ENCODE results near the gene NPFFR1. TPM values are rescaled to one million over a fixed set of nuclear protein-coding genes. Genes with fewer than 3 reads are reported as not detected.

The NPFFR1 gene, protein sequence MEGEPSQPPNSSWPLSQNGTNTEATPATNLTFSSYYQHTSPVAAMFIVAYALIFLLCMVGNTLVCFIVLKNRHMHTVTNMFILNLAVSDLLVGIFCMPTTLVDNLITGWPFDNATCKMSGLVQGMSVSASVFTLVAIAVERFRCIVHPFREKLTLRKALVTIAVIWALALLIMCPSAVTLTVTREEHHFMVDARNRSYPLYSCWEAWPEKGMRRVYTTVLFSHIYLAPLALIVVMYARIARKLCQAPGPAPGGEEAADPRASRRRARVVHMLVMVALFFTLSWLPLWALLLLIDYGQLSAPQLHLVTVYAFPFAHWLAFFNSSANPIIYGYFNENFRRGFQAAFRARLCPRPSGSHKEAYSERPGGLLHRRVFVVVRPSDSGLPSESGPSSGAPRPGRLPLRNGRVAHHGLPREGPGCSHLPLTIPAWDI
- under 1 TPM in 1 of 2 experiments, not detected in 1; 0.02 TPM for total RNA-seq

DNA sequence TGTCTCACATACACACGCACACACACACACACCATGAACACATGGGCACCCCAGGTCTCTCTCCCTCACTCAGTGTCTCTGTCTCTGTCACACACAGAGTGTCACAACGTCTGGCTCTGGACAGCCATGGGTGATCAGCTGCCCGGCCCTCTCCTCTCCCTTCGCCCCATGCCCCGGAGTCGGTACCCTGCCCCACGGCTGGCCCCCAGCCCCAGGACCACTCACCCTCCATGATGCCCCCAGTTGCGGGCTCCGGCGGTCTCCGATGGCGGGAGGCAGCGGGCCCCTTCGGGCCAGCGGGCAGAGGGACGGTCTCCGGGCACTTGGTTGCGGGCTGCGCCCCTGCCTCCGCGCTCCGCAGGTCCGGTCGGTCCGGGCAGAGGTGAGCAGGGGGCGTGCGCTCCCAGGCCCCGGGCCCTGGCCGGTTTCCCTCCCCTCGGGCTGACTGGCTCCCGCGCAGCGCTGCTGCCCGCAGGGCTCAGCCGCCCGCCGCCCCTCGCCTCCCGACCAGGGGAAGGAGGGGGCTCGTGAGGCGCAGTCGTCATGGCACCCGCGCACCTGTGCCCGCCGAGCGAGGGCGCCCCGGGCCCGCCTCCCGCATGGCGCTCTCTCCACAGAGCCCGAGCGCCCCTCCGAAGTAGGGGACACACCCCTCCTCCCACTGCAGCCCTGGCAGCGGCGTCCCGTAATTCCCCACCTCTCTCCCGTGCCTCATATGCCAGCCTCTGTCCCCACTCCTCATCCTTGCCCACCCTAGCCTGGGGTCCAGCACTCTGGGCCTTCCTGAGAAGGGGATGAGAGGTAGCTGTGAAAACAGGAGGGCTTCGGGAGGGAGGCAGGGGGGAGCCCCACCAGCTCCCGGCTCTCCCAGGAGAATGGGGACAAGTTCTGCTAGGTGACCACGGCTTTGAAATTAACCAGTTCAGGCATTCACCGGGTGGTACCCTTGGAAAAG lies at the start of gene NPFFR1:
TSS of gene NPFFR1 (minus strand) at position 560 of the 955 bp plus-strand sequence. CDS start at position 232, 328 bp downstream.
- DNase-seq: no peak
- Mint-ChIP-seq H3K4me1 (ENCODE audit: low read depth) (peaks cover 2% of the 10 kb centered on the region), H3K4me3 (no peak within 1 kb of the TSS), H3K36me3 (no peaks in the 10 kb centered on the region), H3K27me3 (peaks cover 50% of the 10 kb centered on the region), H3K9me3 (no peaks in the 10 kb centered on the region), H3K27ac (no peak within 1 kb of the TSS)
- POLR2A ChIA-PET: no interaction called here
- CTCF ChIA-PET: interaction anchor here (1.4 kb wide), 1 partner anchor 11 kb away, joined by 5 read pairs; no protein-coding TSS in a partner anchor
- intact Hi-C loops (cut with micrococcal nuclease): no loop called here

DNA sequence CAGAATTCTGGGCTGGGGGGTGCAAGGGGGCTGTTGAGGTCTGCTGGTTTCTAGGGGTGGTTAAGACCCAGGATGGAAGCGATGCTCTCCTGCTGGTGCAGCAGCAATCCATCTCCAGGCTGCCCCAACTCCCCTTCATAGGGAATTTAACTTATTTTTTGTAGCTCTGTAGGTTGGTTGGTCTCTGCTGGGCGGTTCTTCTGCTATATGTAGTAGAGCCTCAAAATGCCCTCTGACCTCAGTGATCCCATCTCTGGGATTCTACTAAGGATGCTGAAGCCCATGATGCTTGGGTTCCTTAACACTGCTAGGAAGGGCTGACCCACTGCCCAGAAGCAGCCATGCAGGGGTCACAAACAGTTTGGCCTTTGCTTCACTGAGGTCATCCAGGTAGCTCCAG lies 49.5 kb upstream of the NPFFR1 start:
- peaks cover 14% of the 10 kb centered on the region for H3K4me1 Mint-ChIP-seq (ENCODE audit: low read depth)
- H3K27ac Mint-ChIP-seq: no peak overlapping the region
- peaks cover 5% of the 10 kb centered on the region for H3K9me3 Mint-ChIP-seq
- H3K4me3 Mint-ChIP-seq: no peak overlapping the region
- POLR2A ChIA-PET: no interaction called here
- peaks cover 8% of the 10 kb centered on the region for H3K36me3 Mint-ChIP-seq
- DNase-seq: no peak
- CTCF ChIA-PET: interaction anchor here (1.3 kb wide), 1 partner anchor 112 kb away, joined by 4 read pairs; no protein-coding TSS in a partner anchor
- intact Hi-C loops (cut with micrococcal nuclease): no loop called here
- no peaks in the 10 kb centered on the region for H3K27me3 Mint-ChIP-seq

DNA sequence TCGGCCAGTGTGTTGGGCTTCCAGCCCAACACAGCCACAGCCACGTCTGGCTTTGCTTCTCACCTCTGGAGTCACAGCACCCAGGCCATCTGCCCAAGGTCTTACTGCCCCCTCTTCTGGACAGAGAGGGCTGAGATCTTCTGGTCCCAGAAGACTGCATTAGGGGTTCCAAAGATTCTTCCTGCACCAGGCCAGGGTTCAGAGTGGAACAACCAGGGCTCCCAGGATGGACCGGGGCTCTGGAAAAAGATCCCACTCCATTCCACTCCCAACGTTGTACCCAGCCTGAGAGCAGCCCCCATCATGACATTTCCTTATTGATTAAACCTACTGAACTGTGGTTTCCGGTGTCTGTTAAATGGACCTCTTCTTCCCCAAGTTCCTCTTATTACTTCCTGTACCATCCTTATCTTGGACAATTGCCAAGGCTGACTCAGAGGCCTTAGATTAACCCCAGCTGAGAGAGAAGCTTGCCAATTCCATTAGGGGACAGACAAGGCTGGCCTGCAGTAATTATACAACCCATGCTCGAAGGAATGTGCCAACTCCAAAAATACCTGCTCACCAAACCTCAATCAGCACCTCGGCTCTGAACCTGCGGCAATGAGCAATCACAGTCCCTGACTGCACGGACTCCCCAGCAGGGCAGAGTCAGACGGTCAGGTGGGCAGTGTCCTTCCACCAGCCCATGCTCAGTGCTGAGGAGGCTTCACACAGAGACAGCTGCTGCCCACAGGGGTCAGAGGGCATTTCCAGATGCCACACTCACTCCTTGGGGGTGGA lies 47.9 kb upstream of the NPFFR1 start:
- DNase-seq: peak; percentile 20
- POLR2A ChIA-PET: no interaction called here
- Mint-ChIP-seq H3K27me3 (no peaks in the 10 kb centered on the region), H3K4me1 (ENCODE audit: low read depth) (peaks cover 14% of the 10 kb centered on the region), H3K4me3 (no peak overlapping the region), H3K36me3 (peaks cover 8% of the 10 kb centered on the region), H3K27ac (no peak overlapping the region), H3K9me3 (peaks cover 5% of the 10 kb centered on the region)
- intact Hi-C loops (cut with micrococcal nuclease): loop anchor here (2.0 kb wide), 1 partner anchor 59 kb away; no protein-coding TSS in a partner anchor
- CTCF ChIA-PET: interaction anchor here (1.3 kb wide), 1 partner anchor 110 kb away, joined by 4 read pairs; no protein-coding TSS in a partner anchor

DNA sequence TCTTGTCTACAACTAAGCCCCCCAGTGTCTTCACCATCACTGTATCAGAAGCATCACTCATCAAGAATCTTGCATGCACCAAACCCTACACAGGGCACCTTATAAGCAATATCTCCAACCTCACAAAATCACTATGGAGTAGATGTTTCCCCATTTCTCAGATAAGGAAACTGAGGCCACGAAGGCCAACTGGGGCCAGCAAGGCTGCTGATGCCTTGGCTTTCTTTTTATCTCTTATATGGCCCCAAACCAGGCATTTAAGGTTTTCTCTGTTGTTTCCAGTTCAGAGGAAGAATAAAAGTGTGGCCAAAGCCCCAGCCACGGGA lies 47.3 kb upstream of the NPFFR1 start:
- no peak overlapping the region for H3K27ac Mint-ChIP-seq
- ChIA-PET POLR2A (no interaction called here), CTCF (no interaction called here)
- H3K9me3 Mint-ChIP-seq: peaks cover 2% of the 10 kb centered on the region
- no peak overlapping the region for H3K4me3 Mint-ChIP-seq
- peaks cover 3% of the 10 kb centered on the region for H3K36me3 Mint-ChIP-seq
- H3K27me3 Mint-ChIP-seq: no peaks in the 10 kb centered on the region
- DNase-seq: no peak
- peaks cover 14% of the 10 kb centered on the region for H3K4me1 Mint-ChIP-seq (ENCODE audit: low read depth)
- intact Hi-C loops (cut with micrococcal nuclease): loop anchor here (2.0 kb wide), 1 partner anchor 58 kb away; no protein-coding TSS in a partner anchor

DNA sequence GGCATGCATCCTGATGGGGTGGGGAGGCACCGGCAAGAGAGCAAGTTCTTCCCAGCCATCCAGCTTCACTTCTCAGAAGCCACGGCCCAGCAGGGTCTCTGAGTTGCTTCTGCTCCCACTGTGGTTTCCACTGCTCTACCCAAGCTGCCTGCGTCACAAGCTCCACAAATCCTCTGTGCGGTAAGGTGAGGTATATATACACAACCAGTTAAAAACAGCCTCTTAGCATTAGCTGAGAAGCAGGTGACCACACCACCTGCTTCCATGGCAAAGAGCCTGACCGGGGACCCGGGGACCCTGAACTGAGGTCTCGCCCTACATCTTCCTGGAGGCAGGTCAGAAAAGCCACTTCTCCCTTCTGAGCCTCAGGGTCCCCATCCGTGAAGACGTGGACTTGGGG lies 46.9 kb upstream of the NPFFR1 start:
- Mint-ChIP-seq H3K27ac (no peak overlapping the region), H3K27me3 (no peaks in the 10 kb centered on the region), H3K9me3 (peaks cover 2% of the 10 kb centered on the region), H3K4me3 (no peak overlapping the region), H3K4me1 (ENCODE audit: low read depth) (peaks cover 14% of the 10 kb centered on the region), H3K36me3 (peaks cover 2% of the 10 kb centered on the region)
- CTCF ChIA-PET: no interaction called here
- no peak for DNase-seq
- POLR2A ChIA-PET: no interaction called here
- intact Hi-C loops (cut with micrococcal nuclease): loop anchor here (2.0 kb wide), 1 partner anchor 58 kb away; no protein-coding TSS in a partner anchor

DNA sequence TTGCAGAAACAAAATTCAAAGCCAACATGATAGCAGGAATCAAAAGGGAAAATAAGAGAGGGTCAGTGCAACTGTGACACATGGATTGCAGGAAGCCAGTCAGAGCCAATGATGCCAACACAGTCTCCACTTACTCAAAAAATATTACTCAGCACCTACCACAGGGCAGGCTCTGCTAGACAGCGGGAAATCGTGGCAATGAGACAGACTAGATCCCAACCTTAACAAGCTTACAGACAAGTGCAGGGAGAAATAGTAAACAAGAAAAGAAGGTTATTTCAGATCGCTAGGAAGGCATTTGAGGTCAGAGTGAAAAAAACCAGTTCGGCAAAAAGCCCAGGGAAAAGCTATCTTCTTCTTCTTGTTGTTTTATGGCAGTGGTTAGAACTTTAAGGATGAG lies 45.2 kb upstream of the NPFFR1 start:
- peaks cover 2% of the 10 kb centered on the region for H3K36me3 Mint-ChIP-seq
- no peak overlapping the region for H3K4me3 Mint-ChIP-seq
- no peak overlapping the region for H3K27ac Mint-ChIP-seq
- DNase-seq: no peak
- no peaks in the 10 kb centered on the region for H3K27me3 Mint-ChIP-seq
- POLR2A ChIA-PET: no interaction called here
- H3K4me1 Mint-ChIP-seq (ENCODE audit: low read depth): peaks cover 14% of the 10 kb centered on the region
- CTCF ChIA-PET: interaction anchor here (0.7 kb wide), 1 partner anchor 27 kb away, joined by 3 read pairs; no protein-coding TSS in a partner anchor
- intact Hi-C loops (cut with micrococcal nuclease): no loop called here
- H3K9me3 Mint-ChIP-seq: peaks cover 2% of the 10 kb centered on the region

DNA sequence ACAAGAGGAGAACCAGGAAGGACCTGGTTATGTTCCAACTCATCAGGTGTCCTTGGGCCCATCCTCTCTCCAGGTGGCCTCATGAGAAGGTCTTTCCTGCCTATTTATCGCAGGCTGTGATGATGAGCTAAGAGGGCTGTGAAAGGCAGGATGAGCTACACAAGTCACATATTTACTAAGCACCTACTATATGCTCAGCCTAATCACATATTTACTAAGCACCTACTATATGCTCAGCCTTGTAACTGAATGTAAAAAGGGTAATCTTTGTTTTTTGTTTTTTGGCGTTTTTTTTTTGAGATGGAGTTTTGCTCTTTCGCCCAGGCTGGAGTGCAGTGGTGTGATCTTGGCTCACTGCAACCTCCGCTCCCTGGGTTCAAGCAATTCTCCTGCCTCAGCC lies 44.2 kb upstream of the NPFFR1 start:
- POLR2A ChIA-PET: no interaction called here
- Mint-ChIP-seq H3K27me3 (no peaks in the 10 kb centered on the region), H3K9me3 (no peaks in the 10 kb centered on the region), H3K4me1 (ENCODE audit: low read depth) (peaks cover 21% of the 10 kb centered on the region), H3K4me3 (no peak overlapping the region), H3K36me3 (no peaks in the 10 kb centered on the region), H3K27ac (no peak overlapping the region)
- no peak for DNase-seq
- intact Hi-C loops (cut with micrococcal nuclease): no loop called here
- CTCF ChIA-PET: no interaction called here

DNA sequence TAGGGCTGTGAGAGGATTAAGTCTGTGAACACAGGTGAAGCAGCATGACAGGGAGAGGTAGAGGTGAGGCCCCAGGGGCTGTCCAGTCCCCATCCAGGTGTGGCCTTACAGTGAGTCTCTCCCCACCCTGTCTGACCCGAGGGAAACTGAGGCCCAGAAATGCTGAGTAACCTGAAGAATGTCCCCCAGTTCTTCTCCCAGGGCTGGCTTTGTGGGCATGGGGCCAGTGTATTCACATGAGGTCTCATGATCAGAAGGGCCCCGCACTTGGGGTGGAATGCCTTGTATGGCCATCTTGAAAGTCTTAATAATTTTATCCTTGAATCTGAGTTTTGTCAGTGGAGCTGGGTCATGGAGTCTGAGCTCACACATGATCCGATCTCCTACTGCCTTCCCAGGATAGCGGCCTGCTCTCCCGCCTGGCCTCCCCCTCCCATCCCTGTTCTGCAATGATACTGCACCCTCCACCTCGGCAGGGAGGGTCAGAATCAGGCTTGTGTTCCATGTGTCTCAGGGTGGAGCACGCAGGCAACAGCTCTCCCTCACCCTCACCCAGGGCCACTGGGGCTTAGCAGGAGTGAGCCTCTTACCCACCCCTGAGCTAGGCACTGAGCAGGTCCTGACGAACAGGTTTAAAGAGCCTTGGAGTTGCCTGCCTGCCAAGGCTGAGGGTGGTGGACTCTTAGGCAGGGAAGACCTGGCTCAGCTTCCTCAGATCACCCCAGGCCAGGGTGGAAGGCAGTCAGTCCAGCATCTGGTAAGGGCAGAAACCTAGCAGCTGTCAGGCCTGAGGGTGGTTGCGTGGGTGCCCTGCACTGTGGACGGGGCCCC lies 41.4 kb upstream of the NPFFR1 start:
- H3K36me3 Mint-ChIP-seq: no peaks in the 10 kb centered on the region
- peaks cover 10% of the 10 kb centered on the region for H3K4me1 Mint-ChIP-seq (ENCODE audit: low read depth)
- ChIA-PET CTCF (interaction anchor here (0.9 to 1.4 kb wide), 2 partner anchors 22 to 103 kb away, joined by 3 read pairs; no protein-coding TSS in a partner anchor), POLR2A (no interaction called here)
- no peaks in the 10 kb centered on the region for H3K9me3 Mint-ChIP-seq
- H3K27me3 Mint-ChIP-seq: no peaks in the 10 kb centered on the region
- H3K4me3 Mint-ChIP-seq: no peak overlapping the region
- DNase-seq: no peak
- no peak overlapping the region for H3K27ac Mint-ChIP-seq
- intact Hi-C loops (cut with micrococcal nuclease): no loop called here

DNA sequence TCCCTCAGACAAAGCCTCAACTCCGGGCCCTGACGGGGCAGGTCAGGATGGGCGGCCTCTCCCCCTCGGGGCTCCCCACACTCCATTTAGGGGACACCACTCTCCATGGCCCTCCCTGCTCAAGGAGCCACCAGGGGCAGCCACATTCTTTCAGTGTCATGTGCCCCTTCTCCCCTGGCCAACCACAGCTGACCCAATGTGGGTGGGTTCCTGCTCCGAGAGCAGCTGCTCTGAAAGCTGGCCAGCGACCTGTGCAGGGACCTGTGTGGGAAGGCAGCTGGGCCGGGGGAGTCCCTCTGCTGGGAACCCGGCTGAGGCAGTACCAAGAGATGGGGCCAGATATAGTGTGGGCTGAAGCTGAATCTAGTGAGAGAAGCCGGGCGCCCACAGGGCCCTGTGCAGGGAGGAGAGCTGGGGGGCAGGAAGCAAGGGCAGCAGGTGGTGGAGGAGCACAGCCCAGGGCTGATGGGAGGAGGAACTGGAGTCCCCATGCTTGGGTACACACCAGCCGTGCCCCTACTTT lies 40.6 kb upstream of the NPFFR1 start:
- ChIA-PET CTCF (interaction anchor here (0.9 to 1.4 kb wide), 2 partner anchors 22 to 103 kb away, joined by 3 read pairs; no protein-coding TSS in a partner anchor), POLR2A (no interaction called here)
- Mint-ChIP-seq H3K36me3 (no peaks in the 10 kb centered on the region), H3K27me3 (no peaks in the 10 kb centered on the region), H3K27ac (no peak overlapping the region), H3K4me1 (ENCODE audit: low read depth) (peaks cover 10% of the 10 kb centered on the region), H3K4me3 (no peak overlapping the region), H3K9me3 (no peaks in the 10 kb centered on the region)
- intact Hi-C loops (cut with micrococcal nuclease): no loop called here
- peak; percentile 13 for DNase-seq

DNA sequence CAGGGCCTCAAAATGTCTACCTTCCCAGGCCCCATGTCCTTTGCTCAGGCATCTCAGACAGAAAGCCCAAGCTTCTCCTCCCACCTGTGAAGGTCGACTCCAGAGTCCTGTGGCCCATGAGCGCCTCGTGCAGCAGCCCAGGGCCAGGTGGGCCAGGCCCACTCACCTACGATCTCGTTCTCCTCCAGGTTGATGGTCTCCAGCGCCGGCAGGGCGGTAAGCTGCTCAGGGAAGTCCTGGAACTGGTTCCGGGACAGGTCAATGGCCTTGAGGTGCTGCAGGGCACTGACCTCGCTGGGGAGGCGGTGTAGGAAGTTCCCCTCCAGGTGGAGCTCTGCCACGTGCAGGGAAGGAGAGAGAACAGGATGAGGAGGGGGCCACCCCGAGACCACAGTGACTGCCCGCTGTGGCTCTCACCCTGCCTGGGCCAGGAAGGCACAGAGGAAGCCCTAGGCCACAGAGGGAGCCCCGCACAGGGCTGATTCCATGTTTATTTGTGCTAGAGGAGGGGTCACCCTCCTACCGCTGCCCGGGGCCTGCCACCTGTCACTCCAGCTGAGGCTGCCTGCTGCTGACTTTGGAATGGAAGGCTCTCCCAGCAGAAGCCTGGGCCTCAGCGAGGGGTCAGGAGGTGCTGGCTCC lies 40.0 kb upstream of the NPFFR1 start:
- Mint-ChIP-seq H3K36me3 (no peaks in the 10 kb centered on the region), H3K9me3 (no peaks in the 10 kb centered on the region), H3K4me3 (no peak overlapping the region), H3K4me1 (ENCODE audit: low read depth) (peaks cover 10% of the 10 kb centered on the region), H3K27ac (no peak overlapping the region), H3K27me3 (no peaks in the 10 kb centered on the region)
- no peak for DNase-seq
- CTCF ChIA-PET: no interaction called here
- POLR2A ChIA-PET: no interaction called here
- intact Hi-C loops (cut with micrococcal nuclease): no loop called here
